Erythroblast (primary cell): ENCODE data around the gene ZNF182.

ENCODE experiments used
- GATA1 ChIP-seq: IDR thresholded peaks from 2 replicates; pipeline ENCODE4 v1.6.1; 2011; ENCODE audit warnings: low read depth, mild to moderate bottlenecking, control low read depth, low read length, moderate library complexity
- POLR2A ChIP-seq: IDR thresholded peaks from 2 replicates; pipeline ENCODE4 v1.6.1; 2011; ENCODE audit warnings: mild to moderate bottlenecking, low read length

DNA sequence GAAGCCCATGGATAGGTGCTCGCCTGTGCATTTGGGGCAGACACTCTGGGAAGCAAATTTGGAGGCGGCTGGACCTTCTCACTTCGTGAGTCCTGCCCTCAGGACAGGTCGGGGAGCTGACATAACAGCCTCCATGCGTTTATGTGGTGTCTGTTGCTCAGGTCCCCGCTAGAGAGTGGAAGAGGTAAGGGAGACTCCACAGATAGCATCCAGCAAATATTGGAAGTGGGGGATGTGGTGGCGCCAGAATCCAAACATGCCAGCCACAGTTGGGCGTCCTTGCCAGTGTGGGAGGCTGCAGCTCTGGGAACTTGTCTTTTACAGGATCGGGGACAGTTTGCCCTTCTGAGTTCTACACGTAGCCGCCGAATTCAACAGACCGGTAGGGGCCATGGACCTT is 47.8 kb downstream of the ZNF182 start:
- TF ChIP-seq POLR2A: no peak
- TF ChIP-seq GATA1: no peak
